HL-60 (cell line): ENCODE results near the gene DTL.
A peak's percentile ranks its signal among the peaks of the same experiment; 100 is the strongest.

ENCODE experiments used
- DNase-seq, 2 experiments: peaks; one replicate each; pipeline ENCODE4 v3.0.0-alpha.2; 2010 to 2020; ENCODE audit warnings: low read depth in 1 of 2, low spot score in 1 of 2
- H3K27ac ChIP-seq: fragments of 250-450 bp; sonication (Bioruptor Pico); replicated peaks from 2 replicates; pipeline ENCODE4 v1.5.1; 2020; ENCODE audit warnings: mild to moderate bottlenecking, moderate library complexity
- H3K27me3 ChIP-seq: fragments of 250-450 bp; sonication (Bioruptor Pico); 2 replicates; pipeline ENCODE4 v1.5.1; 2021; ENCODE audit warnings: mild to moderate bottlenecking, moderate library complexity; ENCODE audit not compliant: insufficient read depth, poor library complexity, severe bottlenecking
- H3K4me3 ChIP-seq: replicated peaks from 2 replicates; pipeline ENCODE4 v1.5.1; 2011; ENCODE audit warnings: mild to moderate bottlenecking, control low read depth, low read length; ENCODE audit not compliant: insufficient read depth
- CTCF ChIP-seq: IDR thresholded peaks from one replicate; pipeline ENCODE4 v1.5.1; 2011; ENCODE audit warnings: low read length, control low read depth, inconsistent platforms; ENCODE audit not compliant: insufficient read depth
- GABPA ChIP-seq: IDR thresholded peaks from 2 replicates; pipeline ENCODE4 v1.6.1; 2012; ENCODE audit warnings: low read depth
- POLR2AphosphoS5 ChIP-seq: IDR thresholded peaks from 2 replicates; pipeline ENCODE4 v1.6.1; 2012; ENCODE audit warnings: low read depth
- REST ChIP-seq: IDR thresholded peaks from 2 replicates; pipeline ENCODE4 v1.6.1; 2012; ENCODE audit warnings: low read depth; ENCODE audit not compliant: insufficient replicate concordance
- SPI1 ChIP-seq: IDR thresholded peaks from 2 replicates; pipeline ENCODE4 v1.6.1; 2012; ENCODE audit warnings: low read depth, mild to moderate bottlenecking, borderline replicate concordance

The DTL gene

GRCh38 chr1:212121779-212122178 lies 86.2 kb downstream of the DTL start:
- H3K4me3 ChIP-seq, result no peak overlapping the region
- no peak for DNase-seq
- TF ChIP-seq REST (no peak), POLR2AphosphoS5 (no peak), CTCF (no peak), GABPA (no peak), SPI1 (no peak)
- H3K27me3 ChIP-seq, result no peaks in the 10 kb centered on the region
- no peak overlapping the region for H3K27ac ChIP-seq

GRCh38 chr1:212124690-212125582 lies 89.4 kb downstream of the DTL start:
- Histone ChIP-seq H3K4me3 (no peak overlapping the region), H3K27ac (no peak overlapping the region), H3K27me3 (no peaks in the 10 kb centered on the region)
- DNase-seq, result peak; percentile 29 to 84
- TF ChIP-seq POLR2AphosphoS5 (no peak), GABPA (no peak), REST (no peak), CTCF (no peak), SPI1 (no peak)

GRCh38 chr1:212125654-212126053 lies 90.1 kb downstream of the DTL start:
- H3K27ac ChIP-seq, result no peak overlapping the region; the same call in 1 of the 2 replicates
- no peak for TF ChIP-seq SPI1
- no peak for TF ChIP-seq REST
- no peak for TF ChIP-seq POLR2AphosphoS5
- TF ChIP-seq CTCF, result no peak
- no peak for TF ChIP-seq GABPA
- no peak overlapping the region for H3K4me3 ChIP-seq
- no peak for DNase-seq
- H3K27me3 ChIP-seq, result no peaks in the 10 kb centered on the region
